ENCODE results near the gene TCAP.

DNA sequence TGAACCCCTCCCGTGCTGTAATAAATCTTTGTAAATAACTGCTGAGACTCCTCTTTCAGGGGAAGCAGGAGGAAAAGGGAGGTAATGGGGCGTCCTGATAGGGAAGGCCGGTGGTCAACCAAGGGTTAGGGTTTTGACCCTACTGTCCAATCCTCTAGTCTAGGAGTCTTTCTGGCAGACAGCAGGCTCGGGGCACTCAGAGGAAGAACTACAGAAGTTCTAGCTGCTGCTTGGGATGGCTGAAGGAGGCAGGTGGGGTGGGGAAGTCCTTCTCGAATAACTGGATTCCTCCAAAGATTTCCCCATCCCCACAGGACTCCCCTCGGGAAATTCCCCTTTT lies 28.6 kb upstream of the TCAP start:
- TF ChIP-seq CTCF (optimal IDR thresholded peaks at IDR 0.05 in 1 of 3, IDR thresholded peaks at IDR 0.05 in 1 of 3, conservative IDR thresholded peaks at IDR 0.05 in 1 of 3; ENCODE audit: extremely low read depth in 1 of 3, insufficient read depth in 2 of 3, low read length in 3 of 3) (no peak), EZH2 (IDR thresholded peaks at IDR 0.05; ENCODE audit: low read length) (no peak)

Measured in keratinocyte (primary cell).